AG09309 (cell line): ENCODE measurements around the gene COL23A1.

Source experiments
- DNase-seq: peaks from one replicate; pipeline ENCODE4 v3.0.0-alpha.2; 2010; ENCODE audit warnings: low read depth
- H3K4me3 ChIP-seq: 2 replicates; pipeline ENCODE4 v1.5.1; 2011; ENCODE audit warnings: mild to moderate bottlenecking, low read depth, low read length, moderate library complexity; ENCODE audit not compliant: control insufficient read depth
- CTCF ChIP-seq: IDR thresholded peaks from 2 replicates; pipeline ENCODE4 v1.5.1; 2011; ENCODE audit warnings: mild to moderate bottlenecking, low read depth, low read length, inconsistent platforms; ENCODE audit not compliant: insufficient read depth, control insufficient read depth; ENCODE audit errors: missing control alignments

The COL23A1 gene

GRCh38 chr5:178381206-178381605 lies 209.0 kb downstream of the COL23A1 start:
- DNase-seq, result no peak
- no peak overlapping the region for H3K4me3 ChIP-seq
- no peak for TF ChIP-seq CTCF

- DNase-seq, result no peak
- no peak for TF ChIP-seq CTCF
- no peak overlapping the region for H3K4me3 ChIP-seq
Observed at GRCh38 chr5:178380541-178381074, 209.6 kb downstream of the COL23A1 start.

GRCh38 chr5:178380086-178380485 lies 210.1 kb downstream of the COL23A1 start:
- H3K4me3 ChIP-seq, result no peak overlapping the region
- no peak for TF ChIP-seq CTCF
- DNase-seq, result no peak

- H3K4me3 ChIP-seq, result no peak overlapping the region
- TF ChIP-seq CTCF, result no peak
- no peak for DNase-seq
Observed at GRCh38 chr5:178378527-178379484, 211.4 kb downstream of the COL23A1 start.

GRCh38 chr5:178377583-178378270 lies 212.5 kb downstream of the COL23A1 start:
- no peak overlapping the region for H3K4me3 ChIP-seq
- TF ChIP-seq CTCF, result no peak
- DNase-seq, result no peak

- no peak overlapping the region for H3K4me3 ChIP-seq
- TF ChIP-seq CTCF, result no peak
- DNase-seq, result no peak
Observed at GRCh38 chr5:178376921-178377582, 213.1 kb downstream of the COL23A1 start.
